ENCODE data around the gene KCNAB1. TPM values are rescaled to one million over a fixed set of nuclear protein-coding genes. Genes with fewer than 3 reads are reported as not detected.
A peak's percentile ranks its signal among the peaks of the same experiment; 100 is the strongest.

KCNAB1 gene
- total and polyA plus RNA-seq, 10 of the 15 experiments (the other 5 are each of a cell fraction or from before 2014, with no cell fraction given) = 0.11 to 0.69 (median 0.43) TPM; not detected in 6

DNA sequence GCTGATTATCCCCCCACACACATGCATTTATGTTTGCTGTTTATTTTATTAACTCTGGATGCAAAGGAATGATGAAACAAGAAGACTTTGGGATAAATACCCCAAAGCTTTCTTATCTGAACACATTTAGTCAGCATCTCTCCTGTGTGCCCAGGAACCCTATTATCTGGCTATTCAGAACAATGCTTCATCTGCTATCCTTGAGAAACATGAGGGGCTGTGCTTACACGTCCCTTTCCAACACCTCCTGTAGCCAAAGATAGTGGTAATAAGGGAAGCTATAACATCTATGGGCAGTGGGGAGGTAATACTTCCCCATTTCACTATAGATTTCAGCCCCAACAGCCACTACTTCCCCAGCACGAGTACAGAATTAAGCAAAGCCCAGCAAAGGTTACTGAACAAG is 339.8 kb downstream of the KCNAB1 start:
- TF ChIP-seq EGR1 (IDR thresholded peaks at IDR 0.05; ENCODE audit: borderline replicate concordance in 1 of 2, low read depth in 2 of 2, low read length in 2 of 2) (no peak), NRF1 (conservative IDR thresholded peaks at IDR 0.05; ENCODE audit: low read depth, low read length) (no peak), IKZF2 (IDR thresholded peaks at IDR 0.05) (no peak)
- TF ChIP-seq, protein P1, sequence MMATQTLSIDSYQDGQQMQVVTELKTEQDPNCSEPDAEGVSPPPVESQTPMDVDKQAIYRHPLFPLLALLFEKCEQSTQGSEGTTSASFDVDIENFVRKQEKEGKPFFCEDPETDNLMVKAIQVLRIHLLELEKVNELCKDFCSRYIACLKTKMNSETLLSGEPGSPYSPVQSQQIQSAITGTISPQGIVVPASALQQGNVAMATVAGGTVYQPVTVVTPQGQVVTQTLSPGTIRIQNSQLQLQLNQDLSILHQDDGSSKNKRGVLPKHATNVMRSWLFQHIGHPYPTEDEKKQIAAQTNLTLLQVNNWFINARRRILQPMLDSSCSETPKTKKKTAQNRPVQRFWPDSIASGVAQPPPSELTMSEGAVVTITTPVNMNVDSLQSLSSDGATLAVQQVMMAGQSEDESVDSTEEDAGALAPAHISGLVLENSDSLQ (IDR thresholded peaks at IDR 0.05) = no peak
- TF ChIP-seq, protein P2, sequence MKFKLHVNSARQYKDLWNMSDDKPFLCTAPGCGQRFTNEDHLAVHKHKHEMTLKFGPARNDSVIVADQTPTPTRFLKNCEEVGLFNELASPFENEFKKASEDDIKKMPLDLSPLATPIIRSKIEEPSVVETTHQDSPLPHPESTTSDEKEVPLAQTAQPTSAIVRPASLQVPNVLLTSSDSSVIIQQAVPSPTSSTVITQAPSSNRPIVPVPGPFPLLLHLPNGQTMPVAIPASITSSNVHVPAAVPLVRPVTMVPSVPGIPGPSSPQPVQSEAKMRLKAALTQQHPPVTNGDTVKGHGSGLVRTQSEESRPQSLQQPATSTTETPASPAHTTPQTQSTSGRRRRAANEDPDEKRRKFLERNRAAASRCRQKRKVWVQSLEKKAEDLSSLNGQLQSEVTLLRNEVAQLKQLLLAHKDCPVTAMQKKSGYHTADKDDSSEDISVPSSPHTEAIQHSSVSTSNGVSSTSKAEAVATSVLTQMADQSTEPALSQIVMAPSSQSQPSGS (IDR thresholded peaks at IDR 0.05; ENCODE audit: low read length) = no peak
- RAD21 ChIA-PET (ENCODE audit: unreplicated experiment) = no interaction called here
- Histone ChIP-seq H3K4me1 (ENCODE audit: control insufficient read depth, insufficient read depth, low read length) (peaks cover 6% of the 10 kb centered on the region; the same call in 1 of the 2 replicates), H3K79me2 (ENCODE audit: control insufficient read depth, insufficient read depth, low read length) (no peaks in the 10 kb centered on the region), H3K9me3 (replicated peaks; ENCODE audit: control insufficient read depth, insufficient read depth, low read length) (no peaks in the 10 kb centered on the region), H4K20me1 (ENCODE audit: control insufficient read depth, insufficient read depth) (no peaks in the 10 kb centered on the region), H3K27ac (ENCODE audit: control insufficient read depth, insufficient read depth) (no peak overlapping the region), H3K4me2 (ENCODE audit: control insufficient read depth, insufficient read depth) (0 out of 2 replicates have a peak overlapping the region, but pooled peaks have one; percentile 26), H3K36me3 (ENCODE audit: control insufficient read depth in 2 of 2, insufficient read depth in 2 of 2, low read length in 1 of 2) (no peaks in the 10 kb centered on the region), H3K4me3 (no peak overlapping the region), H3K9ac (ENCODE audit: control insufficient read depth, insufficient read depth, low read length) (no peak overlapping the region), H3K27me3 (replicated peaks in 1 of 2; ENCODE audit: control insufficient read depth in 2 of 2, insufficient read depth in 2 of 2, low read length in 1 of 2) (no peaks in the 10 kb centered on the region), H2AFZ (ENCODE audit: control insufficient read depth, low read depth, low read length) (no peak overlapping the region)
- BruUV-seq (replicated peaks) = no TSS peak
- 14% methylated on average over 2 of the region's 2 CpGs for WGBS (ENCODE audit: insufficient coverage, insufficient replicate concordance, low lambda C conversion rate, missing lambda C conversion rate)
- CTCF ChIA-PET = interaction anchor here (1.0 to 1.2 kb wide), 3 partner anchors 10 to 50 kb away, joined by 4 to 7 read pairs (median 7); no protein-coding TSS in a partner anchor
- SMC1A ChIA-PET (ENCODE audit: uncharacterized antibody, unreplicated experiment) = interaction anchor here (1.4 kb wide), 1 partner anchor 10 kb away, joined by 3 read pairs; no protein-coding TSS in a partner anchor
- intact Hi-C loops (cut with micrococcal nuclease; ENCODE audit: unreplicated experiment) = no loop called here
- FAIRE-seq = no peak
- POLR2A ChIA-PET = no interaction called here
- peak; percentile 76 for ATAC-seq
- in situ Hi-C loops (cut with MboI) = no loop called here
- no peak for DNase-seq (ENCODE audit: low read depth, low spot score)
